GM19324 (cell line): ENCODE results near the gene TRPM3.
"Not testable (repeated sequence)": the region's sequence is repeated elsewhere in the genome, so short reads cannot be mapped to it uniquely, and the experiment has no call there.

Source experiments
- ATAC-seq: cut with Tn5 transposase; IDR thresholded peaks from one replicate; pipeline ENCODE4 v1.9.1; 2021; ENCODE audit warnings: mild to moderate bottlenecking, moderate library complexity; ENCODE audit not compliant: unreplicated experiment, low FRiP score

Gene TRPM3

GRCh38 chr9:70791936-70792335 is 329.5 kb downstream of the TRPM3 start:
- no peak for ATAC-seq

- no peak for ATAC-seq
These were observed 332.3 kb downstream of the TRPM3 start for GRCh38 chr9:70789086-70789485.

- no peak for ATAC-seq
These were observed 337.0 kb downstream of the TRPM3 start for GRCh38 chr9:70784456-70784855.

GRCh38 chr9:70778568-70778967 is 342.9 kb downstream of the TRPM3 start:
- ATAC-seq: no peak

- no peak for ATAC-seq
These were observed 347.8 kb downstream of the TRPM3 start for GRCh38 chr9:70773579-70773978.

GRCh38 chr9:70772601-70773000 is 348.8 kb downstream of the TRPM3 start:
- no peak for ATAC-seq

GRCh38 chr9:70765946-70766345 is 355.5 kb downstream of the TRPM3 start:
- ATAC-seq: no peak

- ATAC-seq: no peak
These were observed 360.2 kb downstream of the TRPM3 start for GRCh38 chr9:70761139-70761670.

GRCh38 chr9:70760228-70760627 is 361.2 kb downstream of the TRPM3 start:
- ATAC-seq: no peak

GRCh38 chr9:70753311-70753710 is 368.1 kb downstream of the TRPM3 start:
- no peak for ATAC-seq

GRCh38 chr9:70749066-70749465 is 372.4 kb downstream of the TRPM3 start:
- ATAC-seq: no peak

GRCh38 chr9:70747261-70747718 is 374.1 kb downstream of the TRPM3 start:
- ATAC-seq: no peak

- ATAC-seq: no peak
These were observed 374.7 kb downstream of the TRPM3 start for GRCh38 chr9:70746760-70747159.

GRCh38 chr9:70746316-70746715 is 375.1 kb downstream of the TRPM3 start:
- no peak for ATAC-seq

GRCh38 chr9:70724794-70725193 is 396.6 kb downstream of the TRPM3 start:
- not testable (repeated sequence) for ATAC-seq

GRCh38 chr9:70724025-70724424 is 397.4 kb downstream of the TRPM3 start:
- not testable (repeated sequence) for ATAC-seq

- ATAC-seq: not testable (repeated sequence)
These were observed 414.6 kb downstream of the TRPM3 start for GRCh38 chr9:70706797-70707196.

- no peak for ATAC-seq
These were observed 420.3 kb downstream of the TRPM3 start for GRCh38 chr9:70701163-70701562.

- ATAC-seq: no peak
These were observed 424.6 kb downstream of the TRPM3 start for GRCh38 chr9:70696694-70697335.

- ATAC-seq: no peak
These were observed 426.7 kb downstream of the TRPM3 start for GRCh38 chr9:70694758-70695157.

GRCh38 chr9:70693186-70693585 is 428.2 kb downstream of the TRPM3 start:
- ATAC-seq: no peak

- no peak for ATAC-seq
These were observed 429.0 kb downstream of the TRPM3 start for GRCh38 chr9:70692431-70692830.
